Fibroblast of skin of left quadriceps (primary cell): ENCODE results near the gene WFDC10B.
"Not testable (repeated sequence)": the region's sequence is repeated elsewhere in the genome, so short reads cannot be mapped to it uniquely, and the experiment has no call there.

Source experiments
- DNase-seq, 2 experiments: peaks; one replicate each; pipeline ENCODE4 v3.0.0-alpha.2; 2013; ENCODE audit warnings: low read depth in 2 of 2

WFDC10B gene

GRCh38 chr20:45647441-45648050 is 57.3 kb downstream of the WFDC10B start:
- no peak for DNase-seq

GRCh38 chr20:45646875-45647274 is 57.9 kb downstream of the WFDC10B start:
- no peak for DNase-seq

- DNase-seq, result not testable (repeated sequence)
These were observed 59.0 kb downstream of the WFDC10B start for GRCh38 chr20:45645869-45646268.

- not testable (repeated sequence) for DNase-seq
These were observed 63.7 kb downstream of the WFDC10B start for GRCh38 chr20:45641076-45641475.

GRCh38 chr20:45639687-45640086 is 65.1 kb downstream of the WFDC10B start:
- no peak for DNase-seq

GRCh38 chr20:45636513-45636912 is 68.3 kb downstream of the WFDC10B start:
- no peak for DNase-seq
